ENCODE data around the gene PRKAG1. TPM values are rescaled to one million over a fixed set of nuclear protein-coding genes. Genes with fewer than 3 reads are reported as not detected.
"Not testable (repeated sequence)": the region's sequence is repeated elsewhere in the genome, so short reads cannot be mapped to it uniquely, and the experiment has no call there.

The PRKAG1 gene
- total RNA-seq: 10 to 100 TPM; 34.1 to 42.2 (median 37.9) TPM

DNA sequence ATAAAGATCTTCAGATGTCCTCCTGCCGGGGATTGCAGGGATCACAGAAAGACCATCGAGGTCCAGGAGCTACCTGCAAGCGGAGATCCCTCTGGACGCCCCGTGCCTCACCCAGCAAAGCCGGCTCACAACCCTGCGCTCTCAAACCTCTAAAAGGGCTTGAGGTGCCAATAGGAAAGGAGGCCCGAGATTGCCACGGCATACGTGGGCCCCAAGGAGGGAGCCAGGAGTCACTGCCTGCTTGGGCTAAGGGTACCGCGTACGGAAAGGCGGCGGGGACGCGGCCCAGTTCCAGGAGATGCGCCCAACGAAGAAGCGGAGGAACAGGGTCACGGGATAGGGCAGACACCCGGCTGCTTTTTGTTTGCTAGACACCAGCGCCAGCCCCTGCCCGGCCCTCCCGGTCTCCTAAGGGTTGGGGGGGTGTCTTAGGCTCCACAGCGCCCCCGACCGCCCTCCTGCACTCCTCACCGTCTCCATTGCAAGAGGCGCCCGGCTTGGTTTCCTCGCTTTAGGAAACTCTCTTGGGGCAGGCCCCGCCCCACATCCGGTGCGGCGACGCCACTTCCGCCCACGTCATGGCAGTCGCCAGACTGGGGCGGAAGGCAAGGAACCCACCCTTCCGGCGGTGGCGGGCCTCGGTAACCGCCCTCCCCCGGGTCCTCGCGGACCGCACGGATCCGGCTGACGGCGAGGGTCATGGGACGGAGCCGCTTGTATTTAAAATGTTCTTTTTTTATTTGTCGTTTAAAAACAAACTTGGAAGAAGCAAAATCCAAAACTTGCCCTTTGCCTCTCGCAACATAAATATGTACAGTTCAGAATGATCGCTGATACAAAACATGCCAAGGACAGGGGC is at the start of gene PRKAG1:
Gene PRKAG1, minus strand, starts transcription at position 516 of the 859 bp plus-strand sequence. Its CDS starts 36 bp downstream, at position 480.
- H3K27me3 ChIP-seq: no peaks in the 10 kb centered on the region
- H3K27ac ChIP-seq: peak within 1 kb of the TSS; percentile 80 to 95 (median 92)
- peak within 1 kb of the TSS; percentile 57 to 89 (median 79) for H3K4me3 ChIP-seq
- peaks cover 0 to 25% (median 0%) of the 10 kb centered on the region in 3 donors for H3K36me3 ChIP-seq
- H3K4me1 ChIP-seq: peaks cover 0 to 21% (median 2%) of the 10 kb centered on the region in 4 donors
- TF ChIP-seq POLR2A (IDR thresholded peaks at IDR 0.05): peak; percentile 87 to 93
- peak; percentile 29 to 47 (median 38) for TF ChIP-seq CTCF (IDR thresholded peaks at IDR 0.05)
- no peaks in the 10 kb centered on the region for H3K9me3 ChIP-seq
- DNase-seq: peak; percentile 97 to 98 (median 97)

DNA sequence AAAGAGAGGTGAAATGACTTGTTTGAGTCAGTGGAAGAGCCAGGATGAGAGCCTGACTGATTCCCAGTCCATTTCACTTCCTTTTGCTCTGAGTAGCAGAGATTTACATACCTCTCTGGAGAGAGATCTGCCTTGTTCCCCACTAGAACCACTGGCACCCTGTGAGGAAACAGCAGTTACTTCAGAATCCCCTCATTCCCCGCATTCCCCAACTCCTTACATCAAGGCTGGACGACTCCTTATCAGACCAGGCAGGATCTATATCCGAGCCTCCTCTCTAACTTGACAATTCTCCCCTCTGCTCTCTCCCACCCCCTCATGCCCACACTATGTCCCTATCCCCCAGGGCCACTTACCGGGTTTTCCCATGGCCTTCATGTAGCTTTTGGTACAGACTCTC is 47.5 kb upstream of the PRKAG1 start:
- Histone ChIP-seq H3K4me3 (no peak overlapping the region), H3K27ac (no peak overlapping the region), H3K27me3 (no peaks in the 10 kb centered on the region), H3K9me3 (no peaks in the 10 kb centered on the region), H3K4me1 (peaks cover 0 to 21% (median 2%) of the 10 kb centered on the region in 4 donors), H3K36me3 (no peaks in the 10 kb centered on the region)
- TF ChIP-seq POLR2A (IDR thresholded peaks at IDR 0.05) (no peak), CTCF (IDR thresholded peaks at IDR 0.05) (no peak)
- no peak for DNase-seq

DNA sequence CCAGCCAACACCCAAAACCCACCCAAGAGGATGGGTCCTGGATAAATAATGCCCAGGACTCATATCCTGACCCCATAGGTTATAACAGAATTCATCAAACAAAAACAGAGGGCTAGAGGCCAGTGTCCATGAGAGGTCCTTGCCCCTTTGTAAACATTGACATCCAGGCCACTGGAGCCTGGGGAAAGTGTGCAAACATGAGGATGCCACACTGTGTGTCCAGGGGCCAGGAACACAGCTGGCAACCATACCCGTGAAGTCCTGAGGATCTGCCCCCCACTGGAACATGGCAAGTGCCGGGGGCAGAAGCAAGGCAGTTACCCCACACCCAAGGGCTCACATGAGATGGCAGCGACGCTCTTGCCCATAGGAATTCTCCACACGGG is 46.2 kb upstream of the PRKAG1 start:
- TF ChIP-seq CTCF (IDR thresholded peaks at IDR 0.05) (no peak), POLR2A (IDR thresholded peaks at IDR 0.05) (no peak)
- Histone ChIP-seq H3K4me3 (no peak overlapping the region), H3K36me3 (no peaks in the 10 kb centered on the region), H3K9me3 (no peaks in the 10 kb centered on the region), H3K27ac (no peak overlapping the region), H3K4me1 (peaks cover 0 to 15% (median 2%) of the 10 kb centered on the region in 4 donors), H3K27me3 (no peaks in the 10 kb centered on the region)
- DNase-seq: no peak

- H3K9me3 ChIP-seq, H3K36me3 ChIP-seq, DNase-seq, H3K27ac ChIP-seq, H3K27me3 ChIP-seq, H3K4me3 ChIP-seq: not testable (repeated sequence)
- peaks cover 0 to 25% (median 10%) of the 10 kb centered on the region in 4 donors for H3K4me1 ChIP-seq
Measured at GRCh38 chr12:49061916-49062315, 43.3 kb upstream of the PRKAG1 start.

DNA sequence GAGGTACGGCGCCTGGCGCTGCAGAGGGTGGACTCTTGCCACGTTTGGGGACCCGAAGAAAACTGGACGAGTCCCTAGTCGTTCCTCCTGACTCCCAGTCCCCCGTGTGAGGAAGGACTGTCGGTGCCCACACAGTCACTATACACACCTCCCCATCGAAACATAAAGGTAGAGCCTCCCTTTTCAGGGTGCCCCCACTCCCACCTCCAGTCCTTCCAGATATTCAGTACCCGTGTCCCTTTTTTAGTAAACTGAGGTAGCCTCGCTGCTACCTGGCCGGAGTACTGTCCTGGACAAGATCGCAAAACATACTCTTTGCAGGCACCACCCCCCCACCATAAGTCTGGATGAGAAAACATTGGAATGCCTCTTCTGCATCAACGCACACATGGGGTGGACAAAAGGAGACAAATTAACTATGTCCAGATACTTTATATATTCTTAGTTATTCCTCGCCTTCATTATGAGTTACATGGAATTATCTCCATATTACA is 42.6 kb upstream of the PRKAG1 start:
- H3K4me1 ChIP-seq: peaks cover 0 to 33% (median 17%) of the 10 kb centered on the region in 4 donors
- no peaks in the 10 kb centered on the region for H3K36me3 ChIP-seq
- H3K27ac ChIP-seq: peak overlapping the region; percentile 91 to 98 (median 94)
- no peak for TF ChIP-seq POLR2A (IDR thresholded peaks at IDR 0.05)
- TF ChIP-seq CTCF (IDR thresholded peaks at IDR 0.05): no peak
- DNase-seq: no peak
- H3K27me3 ChIP-seq: no peaks in the 10 kb centered on the region
- H3K9me3 ChIP-seq: no peaks in the 10 kb centered on the region
- peak overlapping the region; percentile 93 to 100 (median 96) for H3K4me3 ChIP-seq

Data from Peyer's patch (tissue), 4 donors.